ENCODE measurements around the gene ODC1. TPM values are rescaled to one million over a fixed set of nuclear protein-coding genes. Genes with fewer than 3 reads are reported as not detected.
A peak's percentile ranks its signal among the peaks of the same experiment; 100 is the strongest.

The ODC1 gene
- polyA plus RNA-seq, 1 of the 3 experiments (the other 2 are of a cell fraction), result 253 TPM

DNA sequence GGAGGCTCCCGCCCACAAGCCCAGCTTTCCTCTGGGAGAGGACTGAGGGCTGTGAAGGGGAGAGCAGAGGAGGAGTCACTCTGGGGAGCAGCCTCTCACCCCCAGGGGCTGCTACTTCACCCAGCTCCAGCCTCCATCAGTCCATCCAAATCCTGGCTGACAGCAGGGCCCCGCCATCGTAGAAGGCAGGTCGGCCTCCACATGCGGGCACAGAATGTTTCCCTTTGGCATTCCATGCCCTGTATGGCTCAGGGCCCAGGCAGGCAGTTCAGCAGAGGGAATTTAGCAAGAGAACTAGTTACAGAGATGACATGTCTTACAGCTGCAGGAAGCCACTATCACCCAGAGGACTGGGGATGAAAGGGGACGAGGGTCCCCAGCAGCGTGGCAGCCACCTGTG lies 6.4 kb upstream of the ODC1 start:
- Histone ChIP-seq H3K9ac (no peak overlapping the region), H3K4me2 (no peak overlapping the region), H3K4me1 (ENCODE audit: control insufficient read depth in 1 of 2, insufficient read depth in 2 of 2, low read depth in 1 of 2, low read length in 1 of 2) (peaks cover 10 to 25% of the 10 kb centered on the region in 2 experiments; a peak in 3 of 4 replicates), H3K27ac (ENCODE audit: low read depth in 2 of 2, low read length in 1 of 2) (no peak overlapping the region), H3F3A (replicated peaks; ENCODE audit: insufficient read depth) (peaks cover 7% of the 10 kb centered on the region), H2AFZ (ENCODE audit: low read depth) (no peak overlapping the region), H3K9me2 (no peaks in the 10 kb centered on the region), H4K20me1 (ENCODE audit: insufficient read depth) (no peaks in the 10 kb centered on the region), H3K36me3 (replicated peaks in 1 of 2; ENCODE audit: control insufficient read depth in 1 of 2, insufficient read depth in 2 of 2, low read length in 1 of 2) (no peaks in the 10 kb centered on the region), H3K9me3 (no peaks in the 10 kb centered on the region), H3K4me3 (ENCODE audit: low read depth in 2 of 2, low read length in 1 of 2) (no peak overlapping the region), H3K79me2 (ENCODE audit: insufficient read depth) (no peaks in the 10 kb centered on the region), H3K27me3 (ENCODE audit: insufficient read depth) (no peaks in the 10 kb centered on the region)
- peak; percentile 48 for DNase-seq
- TF ChIP-seq RXRA (IDR thresholded peaks at IDR 0.05; ENCODE audit: borderline replicate concordance, low read depth), result no peak
- TF ChIP-seq TCF12 (IDR thresholded peaks at IDR 0.05), result no peak
- TF ChIP-seq, protein P1, sequence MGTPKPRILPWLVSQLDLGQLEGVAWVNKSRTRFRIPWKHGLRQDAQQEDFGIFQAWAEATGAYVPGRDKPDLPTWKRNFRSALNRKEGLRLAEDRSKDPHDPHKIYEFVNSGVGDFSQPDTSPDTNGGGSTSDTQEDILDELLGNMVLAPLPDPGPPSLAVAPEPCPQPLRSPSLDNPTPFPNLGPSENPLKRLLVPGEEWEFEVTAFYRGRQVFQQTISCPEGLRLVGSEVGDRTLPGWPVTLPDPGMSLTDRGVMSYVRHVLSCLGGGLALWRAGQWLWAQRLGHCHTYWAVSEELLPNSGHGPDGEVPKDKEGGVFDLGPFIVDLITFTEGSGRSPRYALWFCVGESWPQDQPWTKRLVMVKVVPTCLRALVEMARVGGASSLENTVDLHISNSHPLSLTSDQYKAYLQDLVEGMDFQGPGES (IDR thresholded peaks at IDR 0.05; ENCODE audit: low read depth, low read length), result no peak
- TF ChIP-seq USF1 (IDR thresholded peaks at IDR 0.05; ENCODE audit: borderline replicate concordance, low read depth), result no peak
- TF ChIP-seq SMC3 (IDR thresholded peaks at IDR 0.05; ENCODE audit: low read depth, low read length), result no peak
- TF ChIP-seq JUND (IDR thresholded peaks at IDR 0.05), result no peak
- no peak for TF ChIP-seq RFX5 (IDR thresholded peaks at IDR 0.05; ENCODE audit: low read length)
- TF ChIP-seq MAX (IDR thresholded peaks at IDR 0.05; ENCODE audit: low read depth), result no peak
- no peak for TF ChIP-seq YY1 (IDR thresholded peaks at IDR 0.05; ENCODE audit: low read depth)
- TF ChIP-seq EZH2phosphoT487 (IDR thresholded peaks at IDR 0.05; ENCODE audit: borderline replicate concordance, low read depth), result no peak
- no peak for TF ChIP-seq EP300 (IDR thresholded peaks at IDR 0.05; ENCODE audit: borderline replicate concordance in 1 of 2, low read depth in 1 of 2, low read length in 1 of 2)
- TF ChIP-seq RAD21 (IDR thresholded peaks at IDR 0.05; ENCODE audit: low read length), result no peak
- no peak for TF ChIP-seq CHD2 (IDR thresholded peaks at IDR 0.05; ENCODE audit: low read length, partially characterized antibody)
- TF ChIP-seq ELF1 (IDR thresholded peaks at IDR 0.05), result no peak
- TF ChIP-seq, protein P2, sequence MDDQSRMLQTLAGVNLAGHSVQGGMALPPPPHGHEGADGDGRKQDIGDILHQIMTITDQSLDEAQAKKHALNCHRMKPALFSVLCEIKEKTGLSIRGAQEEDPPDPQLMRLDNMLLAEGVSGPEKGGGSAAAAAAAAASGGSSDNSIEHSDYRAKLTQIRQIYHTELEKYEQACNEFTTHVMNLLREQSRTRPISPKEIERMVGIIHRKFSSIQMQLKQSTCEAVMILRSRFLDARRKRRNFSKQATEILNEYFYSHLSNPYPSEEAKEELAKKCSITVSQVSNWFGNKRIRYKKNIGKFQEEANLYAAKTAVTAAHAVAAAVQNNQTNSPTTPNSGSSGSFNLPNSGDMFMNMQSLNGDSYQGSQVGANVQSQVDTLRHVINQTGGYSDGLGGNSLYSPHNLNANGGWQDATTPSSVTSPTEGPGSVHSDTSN (IDR thresholded peaks at IDR 0.05), result no peak
- CTCF ChIA-PET, result interaction anchor here (0.8 to 1.7 kb wide), 3 partner anchors 214 to 382 kb away, joined by 3 to 6 read pairs (median 5); no protein-coding TSS in a partner anchor
- POLR2A ChIA-PET, result no interaction called here
- 90% methylated on average over 7 of the region's 7 CpGs for WGBS (ENCODE audit: low lambda C conversion rate)

- Histone ChIP-seq H3K4me1 (ENCODE audit: control insufficient read depth in 1 of 2, insufficient read depth in 2 of 2, low read depth in 1 of 2, low read length in 1 of 2) (peaks cover 10 to 26% of the 10 kb centered on the region in 2 experiments; a peak in 3 of 4 replicates), H3K79me2 (ENCODE audit: insufficient read depth) (no peaks in the 10 kb centered on the region), H3K4me2 (no peak overlapping the region), H3F3A (replicated peaks; ENCODE audit: insufficient read depth) (peaks cover 7% of the 10 kb centered on the region), H3K4me3 (ENCODE audit: low read depth in 2 of 2, low read length in 1 of 2) (no peak overlapping the region), H3K9me3 (no peaks in the 10 kb centered on the region), H2AFZ (ENCODE audit: low read depth) (no peak overlapping the region), H3K27me3 (ENCODE audit: insufficient read depth) (no peaks in the 10 kb centered on the region), H3K36me3 (replicated peaks in 1 of 2; ENCODE audit: control insufficient read depth in 1 of 2, insufficient read depth in 2 of 2, low read length in 1 of 2) (no peaks in the 10 kb centered on the region), H3K9ac (no peak overlapping the region), H4K20me1 (ENCODE audit: insufficient read depth) (no peaks in the 10 kb centered on the region), H3K9me2 (no peaks in the 10 kb centered on the region), H3K27ac (ENCODE audit: low read depth in 2 of 2, low read length in 1 of 2) (no peak overlapping the region)
- ChIA-PET CTCF (interaction anchor here (0.8 to 1.7 kb wide), 3 partner anchors 214 to 381 kb away, joined by 3 to 6 read pairs (median 5); no protein-coding TSS in a partner anchor), POLR2A (no interaction called here)
- WGBS (ENCODE audit: low lambda C conversion rate), result 94% methylated on average over 7 of the region's 9 CpGs
- DNase-seq, result peak; percentile 44
- no peak for TF ChIP-seq FOXJ3 (CRISPR knock-in tag; IDR thresholded peaks at IDR 0.05)
- TF ChIP-seq ELF1 (IDR thresholded peaks at IDR 0.05), result no peak
- no peak for TF ChIP-seq YY1 (IDR thresholded peaks at IDR 0.05; ENCODE audit: low read depth)
- TF ChIP-seq CHD2 (IDR thresholded peaks at IDR 0.05; ENCODE audit: low read length, partially characterized antibody), result no peak
- no peak for TF ChIP-seq GATA2 (CRISPR knock-in tag; IDR thresholded peaks at IDR 0.05)
- TF ChIP-seq EP300 (IDR thresholded peaks at IDR 0.05; ENCODE audit: borderline replicate concordance in 1 of 2, low read depth in 1 of 2, low read length in 1 of 2), result no peak
- no peak for TF ChIP-seq EZH2phosphoT487 (IDR thresholded peaks at IDR 0.05; ENCODE audit: borderline replicate concordance, low read depth)
- no peak for TF ChIP-seq JUND (IDR thresholded peaks at IDR 0.05)
- TF ChIP-seq MEF2A (IDR thresholded peaks at IDR 0.05; ENCODE audit: borderline replicate concordance, low read depth), result no peak
- no peak for TF ChIP-seq RCOR1 (IDR thresholded peaks at IDR 0.05; ENCODE audit: low read length)
- TF ChIP-seq, protein P3, sequence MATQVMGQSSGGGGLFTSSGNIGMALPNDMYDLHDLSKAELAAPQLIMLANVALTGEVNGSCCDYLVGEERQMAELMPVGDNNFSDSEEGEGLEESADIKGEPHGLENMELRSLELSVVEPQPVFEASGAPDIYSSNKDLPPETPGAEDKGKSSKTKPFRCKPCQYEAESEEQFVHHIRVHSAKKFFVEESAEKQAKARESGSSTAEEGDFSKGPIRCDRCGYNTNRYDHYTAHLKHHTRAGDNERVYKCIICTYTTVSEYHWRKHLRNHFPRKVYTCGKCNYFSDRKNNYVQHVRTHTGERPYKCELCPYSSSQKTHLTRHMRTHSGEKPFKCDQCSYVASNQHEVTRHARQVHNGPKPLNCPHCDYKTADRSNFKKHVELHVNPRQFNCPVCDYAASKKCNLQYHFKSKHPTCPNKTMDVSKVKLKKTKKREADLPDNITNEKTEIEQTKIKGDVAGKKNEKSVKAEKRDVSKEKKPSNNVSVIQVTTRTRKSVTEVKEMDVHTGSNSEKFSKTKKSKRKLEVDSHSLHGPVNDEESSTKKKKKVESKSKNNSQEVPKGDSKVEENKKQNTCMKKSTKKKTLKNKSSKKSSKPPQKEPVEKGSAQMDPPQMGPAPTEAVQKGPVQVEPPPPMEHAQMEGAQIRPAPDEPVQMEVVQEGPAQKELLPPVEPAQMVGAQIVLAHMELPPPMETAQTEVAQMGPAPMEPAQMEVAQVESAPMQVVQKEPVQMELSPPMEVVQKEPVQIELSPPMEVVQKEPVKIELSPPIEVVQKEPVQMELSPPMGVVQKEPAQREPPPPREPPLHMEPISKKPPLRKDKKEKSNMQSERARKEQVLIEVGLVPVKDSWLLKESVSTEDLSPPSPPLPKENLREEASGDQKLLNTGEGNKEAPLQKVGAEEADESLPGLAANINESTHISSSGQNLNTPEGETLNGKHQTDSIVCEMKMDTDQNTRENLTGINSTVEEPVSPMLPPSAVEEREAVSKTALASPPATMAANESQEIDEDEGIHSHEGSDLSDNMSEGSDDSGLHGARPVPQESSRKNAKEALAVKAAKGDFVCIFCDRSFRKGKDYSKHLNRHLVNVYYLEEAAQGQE (IDR thresholded peaks at IDR 0.05; ENCODE audit: low read depth, low read length), result no peak
- TF ChIP-seq, protein P2 (IDR thresholded peaks at IDR 0.05), result no peak
Observed at GRCh38 chr2:10453905-10454298, 5.8 kb upstream of the ODC1 start.
